ENCODE data around the gene CHCHD6.

The CHCHD6 gene

DNA sequence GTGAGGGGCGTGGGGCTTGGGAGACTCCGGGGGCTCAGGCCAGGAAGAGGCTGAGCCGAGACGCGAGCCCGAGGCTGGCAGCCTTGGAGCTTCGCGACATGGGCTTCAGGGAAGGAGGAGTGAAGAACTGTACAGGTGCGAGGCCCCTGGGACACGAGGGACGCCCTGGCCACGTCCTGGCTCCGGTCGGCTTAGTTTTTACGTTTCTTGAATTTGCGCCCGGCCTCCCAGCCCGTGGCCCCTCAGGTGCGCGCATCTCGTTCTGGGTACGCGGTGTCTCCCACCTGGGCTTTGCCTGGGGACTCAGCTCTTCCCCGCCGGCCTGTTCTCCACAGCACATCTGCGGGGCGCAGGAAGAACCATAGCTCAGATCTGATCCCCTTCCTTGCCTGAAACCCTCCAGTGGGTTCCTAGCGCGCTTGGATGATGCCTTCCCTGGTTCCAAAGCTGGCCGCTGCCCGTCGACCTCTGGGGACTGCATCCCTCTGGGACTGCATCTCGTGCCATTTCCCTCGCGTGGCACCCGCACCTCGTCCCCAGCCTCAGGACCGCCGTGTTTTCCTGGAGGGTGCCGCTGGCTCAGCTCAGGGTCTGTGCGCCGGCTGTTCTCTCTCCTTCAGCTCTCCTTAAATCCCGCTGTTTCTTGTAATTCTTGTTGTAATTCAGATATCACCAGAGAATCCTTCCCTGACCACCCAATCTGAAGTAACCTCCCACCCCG is 614 bp downstream of the CHCHD6 start:
- DNase-seq (ENCODE audit: low spot score) = no peak

GRCh38 chr3:126706631-126707030 is 2.6 kb downstream of the CHCHD6 start:
- DNase-seq (ENCODE audit: low spot score) = no peak

DNA sequence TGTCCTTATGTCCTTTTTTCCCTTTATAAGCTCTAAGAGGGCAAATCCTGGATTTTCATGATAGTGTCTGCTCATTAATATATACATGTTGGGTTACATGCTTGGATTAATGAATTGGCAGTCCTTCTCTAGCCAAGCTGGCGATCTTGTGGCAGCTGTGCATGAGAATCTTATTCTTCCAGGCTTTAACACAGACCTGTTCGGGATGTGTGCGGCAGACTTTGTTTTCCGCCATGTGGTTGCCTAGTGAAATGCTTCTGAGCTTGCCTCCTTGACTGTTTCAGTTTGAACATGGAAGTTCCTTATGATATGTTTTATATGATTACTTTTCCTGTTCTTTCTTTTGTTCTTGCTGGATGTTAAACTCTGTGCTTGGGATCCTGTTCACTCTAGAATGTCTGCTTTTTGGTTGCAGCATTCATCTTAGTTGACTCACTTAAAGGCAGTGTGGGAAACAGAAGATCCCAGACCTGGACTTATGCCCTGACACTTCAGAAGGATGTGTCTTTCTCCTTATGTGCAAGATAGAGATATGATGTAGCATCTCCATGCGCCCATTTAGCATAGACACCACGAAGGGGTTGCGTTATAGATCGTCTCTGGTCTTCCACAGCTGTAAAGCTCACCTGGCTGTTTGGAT is 7.2 kb downstream of the CHCHD6 start:
- no peak for DNase-seq (ENCODE audit: low spot score)

DNA sequence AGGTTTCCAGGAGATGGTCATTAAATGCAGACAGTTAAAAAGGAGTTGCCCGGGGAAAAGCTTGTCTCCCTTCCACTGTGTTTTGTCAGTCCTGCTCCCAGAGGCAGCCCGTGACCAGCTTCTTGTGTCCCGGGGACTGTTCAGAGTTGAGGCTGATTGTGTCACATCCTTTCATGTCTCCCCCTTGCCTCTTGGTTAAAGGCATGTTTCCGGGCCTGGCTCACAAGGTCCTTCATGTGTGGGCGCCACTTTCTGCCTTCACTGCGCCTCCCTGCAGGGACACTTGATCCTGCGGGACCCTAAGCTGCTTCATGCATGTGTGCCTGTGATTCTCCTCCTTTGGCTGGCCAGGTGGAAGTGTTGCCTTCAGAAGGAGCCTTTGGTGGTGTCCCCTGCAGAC is 9.2 kb downstream of the CHCHD6 start:
- no peak for DNase-seq (ENCODE audit: low spot score)

DNA sequence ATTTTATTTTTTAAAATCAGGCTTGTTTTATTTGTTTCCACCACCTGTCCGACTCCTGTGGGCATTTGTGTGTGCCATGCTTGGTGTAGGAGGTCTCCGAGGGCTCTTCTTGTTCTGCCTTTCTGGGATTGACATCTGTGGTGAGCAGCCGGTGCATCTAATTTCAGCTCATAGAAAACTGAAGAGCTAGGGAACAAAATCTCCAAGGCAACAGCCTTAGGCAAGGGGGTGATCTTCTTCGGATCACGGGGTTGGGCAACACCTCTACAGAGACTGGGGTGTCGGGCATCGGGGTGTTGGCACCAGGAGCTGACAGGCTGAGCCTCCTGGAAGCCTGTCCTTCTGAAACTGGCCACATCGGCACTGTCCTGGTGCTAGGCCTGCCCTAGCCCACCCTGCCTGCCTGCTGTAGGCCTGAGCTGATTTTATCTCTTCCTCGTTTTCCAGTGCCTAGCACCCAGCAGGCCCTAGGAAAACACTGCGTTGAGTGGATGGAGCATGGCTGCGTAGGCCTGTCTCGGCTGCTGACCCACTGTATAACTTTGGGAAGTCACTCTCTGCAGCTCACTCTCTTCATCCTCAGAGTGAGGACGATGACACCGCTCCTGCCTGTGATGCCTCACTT is 10.3 kb downstream of the CHCHD6 start:
- no peak for DNase-seq (ENCODE audit: low spot score)

DNA sequence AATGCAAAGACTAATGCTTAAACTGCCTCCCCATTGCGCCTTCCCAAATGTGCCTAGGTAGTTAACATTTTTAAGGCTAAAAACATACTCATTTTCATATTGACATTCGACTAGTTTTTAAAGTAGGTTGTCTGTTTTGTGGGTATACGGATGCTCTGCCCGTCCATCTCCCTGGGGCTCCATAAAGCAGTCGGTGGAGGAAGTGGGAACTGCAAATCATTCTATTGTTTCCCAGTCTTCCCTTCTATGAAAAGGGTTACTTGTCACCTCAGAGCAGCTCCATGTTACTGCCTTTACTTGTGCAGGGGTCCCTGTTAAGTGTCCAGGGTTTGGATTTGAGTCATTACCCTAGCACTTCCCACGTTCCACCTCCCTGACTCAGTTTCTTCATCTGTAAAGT is 10.9 kb downstream of the CHCHD6 start:
- no peak for DNase-seq (ENCODE audit: low spot score)

GRCh38 chr3:126715432-126715831 is 11.4 kb downstream of the CHCHD6 start:
- no peak for DNase-seq (ENCODE audit: low spot score)

DNA sequence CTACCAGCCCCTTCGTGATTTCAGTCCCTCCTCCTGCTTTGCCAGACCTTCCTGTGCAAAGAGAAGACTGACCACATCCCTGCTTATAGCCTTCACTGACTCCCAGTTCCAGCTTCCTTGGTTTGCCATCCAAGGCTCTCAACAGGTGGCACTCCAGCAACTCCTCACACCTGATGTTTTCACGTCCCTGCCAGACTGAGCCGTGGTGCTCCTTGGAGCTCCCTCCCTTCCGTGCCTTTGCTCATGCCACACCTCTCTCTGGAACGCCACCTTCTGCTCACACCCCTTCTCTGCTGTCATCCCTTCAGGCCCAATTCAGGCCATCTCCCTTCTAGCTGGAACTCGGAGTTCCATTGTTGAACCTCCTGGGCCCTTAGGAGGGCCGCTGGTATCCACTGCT is 12.0 kb downstream of the CHCHD6 start:
- DNase-seq (ENCODE audit: low spot score) = no peak

DNA sequence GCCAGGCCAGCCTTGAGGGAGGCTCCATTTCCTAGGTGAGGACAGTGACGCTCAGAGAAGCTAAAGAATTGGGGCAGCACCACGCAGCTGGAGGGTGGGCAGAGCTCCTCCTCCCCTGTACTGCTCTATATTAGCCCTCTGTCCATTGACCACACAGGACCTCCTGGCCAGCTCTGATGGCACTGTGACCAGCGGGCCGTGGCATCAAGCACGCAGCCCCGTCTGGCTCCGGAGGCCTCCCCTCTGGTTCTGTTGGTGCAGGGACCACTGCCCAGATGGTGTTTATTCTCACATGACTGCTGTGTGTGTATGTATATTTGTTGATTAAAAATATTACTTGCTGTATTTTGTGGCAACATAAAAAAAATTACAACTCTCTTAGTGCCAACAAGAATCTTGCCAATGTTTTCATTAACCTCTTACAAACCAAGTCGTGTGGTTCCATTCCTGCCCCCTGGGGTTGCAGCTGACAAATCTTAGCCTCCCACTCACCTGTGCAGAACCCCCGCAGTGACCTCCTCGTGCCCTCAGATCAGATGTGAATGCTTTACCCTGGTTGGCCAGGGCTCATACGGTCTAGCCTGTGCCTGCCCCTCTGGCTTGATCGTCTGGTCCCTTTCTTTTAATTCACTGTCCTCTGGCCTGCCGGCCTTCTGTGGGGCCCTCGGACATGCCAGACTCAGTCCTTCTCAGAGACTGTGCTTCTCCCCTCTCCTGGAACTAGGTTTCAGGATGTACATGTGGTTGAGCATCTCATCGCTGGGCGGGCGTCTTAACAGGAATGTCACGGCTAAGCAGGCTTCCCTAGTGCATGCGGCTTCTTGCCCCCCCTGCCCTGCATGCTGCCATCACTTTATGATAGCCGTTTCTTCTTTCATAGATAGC is 14.8 kb downstream of the CHCHD6 start:
- no peak for DNase-seq (ENCODE audit: low spot score)

DNA sequence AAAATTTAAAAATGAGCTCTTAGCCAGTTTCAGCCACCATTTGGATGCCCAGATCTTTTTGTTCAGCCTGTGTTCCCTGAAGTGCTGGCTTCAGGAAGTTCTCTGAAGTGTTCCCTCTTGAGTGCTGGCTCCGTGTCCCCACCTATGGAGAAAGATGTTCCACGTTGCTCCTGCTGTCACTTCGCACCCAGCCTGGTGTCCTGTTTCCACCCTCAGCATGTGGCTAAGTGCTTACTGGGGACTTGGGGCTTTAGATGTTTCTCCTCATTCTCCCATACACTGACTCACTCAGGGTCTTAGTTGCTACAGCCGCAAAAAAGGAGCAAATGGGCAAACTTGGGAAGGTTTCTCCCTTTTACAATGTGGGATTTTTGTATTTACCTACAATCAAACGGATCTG is 16.6 kb downstream of the CHCHD6 start:
- no peak for DNase-seq (ENCODE audit: low spot score)

- DNase-seq (ENCODE audit: low spot score) = no peak
These were observed 17.2 kb downstream of the CHCHD6 start for GRCh38 chr3:126721246-126721645.

DNA sequence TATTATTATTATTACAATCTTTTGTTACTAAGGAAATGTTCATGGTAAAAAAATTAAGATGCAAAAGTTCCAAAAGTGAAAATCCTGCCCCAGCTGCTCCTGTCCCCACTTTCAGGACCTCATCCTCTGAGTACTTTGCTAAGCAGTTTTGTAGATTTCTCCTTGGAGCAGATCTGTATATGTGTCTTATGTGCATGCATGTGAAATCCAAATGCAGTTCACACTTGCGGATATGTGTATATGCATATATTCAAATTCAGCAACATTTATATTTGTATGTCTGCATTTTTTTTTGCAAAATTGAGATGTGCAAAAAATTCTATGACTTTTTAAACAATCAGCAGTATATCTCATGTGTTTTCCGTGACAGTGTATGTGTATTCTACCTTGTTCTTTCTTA is 19.2 kb downstream of the CHCHD6 start:
- DNase-seq (ENCODE audit: low spot score) = no peak

DNA sequence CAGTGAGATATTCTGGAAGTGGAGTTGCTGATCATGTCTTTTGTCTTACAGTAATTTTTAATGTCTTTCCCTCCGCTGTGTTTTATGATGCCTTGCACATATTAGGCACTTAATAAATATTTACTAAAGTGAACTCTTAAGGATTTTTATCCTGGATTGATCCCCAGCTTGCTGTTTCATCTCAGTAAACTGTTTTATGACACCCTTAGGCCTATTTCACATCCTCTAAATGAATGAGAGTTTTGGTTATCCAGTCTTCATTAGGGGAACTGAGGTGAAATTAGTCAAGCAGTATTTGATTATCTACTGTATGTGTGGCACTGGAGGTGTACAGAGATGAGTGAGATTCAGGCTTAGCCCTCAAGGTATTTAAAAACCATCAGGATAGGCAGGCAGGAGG is 19.8 kb downstream of the CHCHD6 start:
- no peak for DNase-seq (ENCODE audit: low spot score)

DNA sequence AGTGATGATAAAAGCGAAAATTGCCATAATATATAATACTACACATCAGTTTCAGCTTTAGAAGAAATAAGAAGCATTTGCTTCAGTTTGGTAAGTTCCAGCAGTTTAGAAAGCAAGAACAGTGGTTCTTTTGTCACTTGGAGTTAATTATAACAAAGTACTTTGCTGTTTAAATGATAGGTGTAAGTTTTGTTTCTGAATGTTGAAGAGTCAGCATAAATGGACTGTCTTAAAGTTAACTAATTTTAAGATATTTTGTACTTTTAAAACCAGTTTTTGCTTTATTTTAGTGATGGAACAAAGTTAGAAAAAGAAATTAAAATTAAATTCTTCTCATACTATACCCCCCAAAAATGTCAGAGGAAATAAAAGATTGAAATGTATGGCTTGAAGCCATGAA is 24.6 kb downstream of the CHCHD6 start:
- no peak for DNase-seq (ENCODE audit: low spot score)

DNA sequence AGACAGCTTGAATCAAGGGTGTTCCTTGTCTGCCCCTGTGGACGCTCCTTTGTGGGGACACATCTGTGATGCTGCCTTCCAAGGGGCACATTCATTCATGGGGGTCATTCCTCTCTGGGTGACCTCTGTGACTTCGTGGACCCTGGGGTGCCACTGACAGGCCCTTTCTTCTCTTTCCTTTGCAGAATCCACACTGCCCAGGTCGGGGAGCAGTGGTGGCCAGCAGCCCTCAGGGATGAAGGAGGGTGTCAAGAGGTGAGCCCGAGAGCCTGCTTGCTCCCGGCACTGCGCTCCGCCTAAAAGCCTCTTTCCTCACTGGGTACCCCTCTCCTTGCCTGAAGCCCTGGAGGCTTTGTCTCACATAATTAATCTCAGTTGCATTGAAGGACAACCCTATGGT is 26.3 kb downstream of the CHCHD6 start:
- no peak for DNase-seq (ENCODE audit: low spot score)

DNA sequence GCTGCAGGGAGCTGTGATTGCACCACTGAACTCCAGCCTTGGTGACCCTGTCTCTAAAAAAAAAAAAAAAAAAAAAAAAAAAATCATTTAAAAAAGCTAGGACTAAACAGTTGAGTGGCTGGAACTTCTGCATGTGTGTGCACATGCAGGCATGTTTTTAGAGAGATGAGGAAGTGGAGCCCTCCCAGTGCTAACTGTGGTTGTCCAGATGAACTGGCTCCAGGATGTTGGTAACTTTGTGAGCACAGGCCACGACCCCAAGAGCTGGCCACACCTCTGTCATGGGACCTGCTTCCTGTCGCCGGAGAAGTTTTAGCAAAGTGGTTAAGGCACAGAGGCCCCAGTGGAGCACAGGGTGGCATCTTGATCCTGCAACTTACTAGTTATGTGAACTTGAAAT is 27.0 kb downstream of the CHCHD6 start:
- DNase-seq (ENCODE audit: low spot score) = no peak

DNA sequence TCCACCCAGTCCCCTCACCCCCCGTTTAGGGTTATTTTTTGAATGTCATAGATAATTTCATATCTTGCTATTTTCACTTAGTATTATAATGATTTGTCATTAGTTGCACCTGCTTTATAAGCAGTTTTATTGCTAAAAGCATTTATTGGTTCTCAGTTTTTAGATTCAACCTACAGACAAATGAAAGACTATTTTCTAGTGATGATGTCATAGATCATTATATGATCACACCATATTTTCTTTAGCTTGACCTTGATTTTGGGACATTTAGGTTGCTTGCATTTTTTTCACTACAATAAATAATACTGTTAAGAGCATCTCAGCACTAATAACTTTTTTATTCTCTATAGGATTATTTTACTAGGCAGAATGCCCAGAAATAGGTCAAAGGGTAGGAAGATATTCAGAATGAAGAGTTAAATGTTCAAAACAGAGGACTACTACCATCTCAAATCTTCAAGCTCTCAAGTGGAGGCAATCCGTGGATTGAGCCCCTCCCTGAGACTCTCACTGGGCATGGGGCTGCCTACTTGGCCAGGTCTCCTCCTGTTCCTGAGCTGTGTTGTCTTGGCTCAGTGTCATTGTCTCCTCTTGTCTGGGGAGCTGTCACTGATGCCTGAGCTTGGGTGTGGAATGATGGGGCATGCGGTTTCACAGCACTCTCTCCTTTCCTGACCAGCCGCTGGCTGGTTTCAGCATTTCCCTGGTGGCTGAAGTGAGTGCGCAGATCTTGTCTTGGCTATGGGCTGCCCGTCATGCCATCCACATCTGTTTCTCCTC is 28.4 kb downstream of the CHCHD6 start:
- no peak for DNase-seq (ENCODE audit: low spot score)

DNA sequence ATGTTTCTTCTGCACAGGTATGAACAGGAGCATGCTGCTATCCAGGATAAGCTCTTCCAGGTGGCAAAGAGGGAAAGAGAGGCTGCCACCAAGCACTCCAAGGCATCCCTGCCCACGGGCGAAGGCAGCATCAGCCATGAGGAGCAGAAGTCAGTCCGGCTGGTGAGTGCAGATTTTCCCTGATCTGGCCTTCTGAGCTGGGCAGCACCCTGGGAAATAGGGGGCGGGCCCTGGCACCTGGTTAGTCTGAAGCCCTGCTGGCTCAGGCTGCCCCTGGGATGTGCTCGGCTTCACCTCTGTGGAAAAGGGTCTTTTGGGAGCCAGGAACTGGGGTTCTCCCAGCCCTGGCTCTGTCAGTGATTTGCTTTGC is 29.0 kb downstream of the CHCHD6 start:
- no peak for DNase-seq (ENCODE audit: low spot score)

DNA sequence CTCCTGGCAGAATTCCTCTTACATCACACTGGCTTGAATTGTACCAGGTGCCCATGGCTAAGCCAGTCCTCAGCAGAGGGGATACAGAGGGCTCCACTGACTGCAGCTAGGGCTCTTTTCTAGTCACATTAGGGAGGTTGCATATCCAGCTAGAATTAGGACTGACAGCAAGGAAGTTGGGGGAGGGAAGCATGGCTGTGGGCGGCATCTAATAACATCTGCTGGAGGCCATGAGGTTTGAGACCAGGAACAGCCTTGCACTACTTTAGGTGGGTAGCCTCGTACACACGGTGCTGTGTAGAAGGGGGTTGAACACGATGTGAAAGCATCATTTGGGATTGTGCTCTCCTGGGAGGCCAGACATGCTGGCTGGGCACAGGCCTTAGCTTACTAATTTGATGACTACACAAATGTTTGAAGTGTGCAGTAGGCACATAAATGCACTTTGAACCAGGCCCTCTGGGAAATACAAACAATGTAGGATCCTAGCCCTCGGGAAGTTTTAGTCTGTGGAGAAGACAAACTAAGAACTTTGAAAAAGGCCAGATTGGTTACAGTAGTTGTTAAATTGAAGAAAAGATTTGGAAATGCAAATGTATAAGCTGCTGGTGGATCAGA is 30.2 kb downstream of the CHCHD6 start:
- no peak for DNase-seq (ENCODE audit: low spot score)

DNA sequence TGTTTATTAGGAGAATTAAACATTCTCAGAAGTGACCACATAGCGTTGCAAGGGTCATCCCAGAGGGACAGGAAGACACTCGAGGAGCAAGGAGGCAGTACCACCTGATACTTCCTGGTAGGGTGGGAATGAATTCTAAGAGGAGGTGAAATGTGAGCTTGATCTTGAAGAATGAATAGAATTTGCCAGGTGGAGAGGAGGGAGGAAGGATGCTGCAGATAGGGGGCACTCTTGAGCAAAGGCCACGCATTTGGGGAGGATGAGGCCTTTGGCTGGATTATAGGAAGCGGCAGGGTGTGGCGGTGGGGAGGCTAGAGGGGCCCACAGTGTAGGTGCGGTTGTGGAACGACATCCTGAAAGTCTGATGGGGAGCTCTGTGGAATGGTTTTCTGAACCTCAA is 33.5 kb downstream of the CHCHD6 start:
- no peak for DNase-seq (ENCODE audit: low spot score)

- no peak for DNase-seq (ENCODE audit: low spot score)
These were observed 38.0 kb downstream of the CHCHD6 start for GRCh38 chr3:126742057-126742456.
